MCF 10A (cell line): ENCODE results near the gene ZNF608. TPM values are rescaled to one million over a fixed set of nuclear protein-coding genes. Genes with fewer than 3 reads are reported as not detected.

ENCODE experiments used
- BruUV-seq: library from RNA; stranded (reverse); fragments of 400-500 nt; replicated peaks from 2 replicates; lab custom pipeline; 2021; lab: Mats Ljungman, UMichigan
- CTCF ChIA-PET: fragments of 300-600 bp; sonication (Branson Sonifier 250); formaldehyde crosslinking; extraction: SDS; loops from one replicate; lab custom pipeline; 2021; ENCODE audit warnings: antibody characterized with exemption, inconsistent platforms; lab: Yijun Ruan, JAX
- POLR2A ChIA-PET: fragments of 300-600, 350-650 bp; sonication (Branson Sonifier 250); formaldehyde crosslinking; extraction: SDS; loops from one replicate; lab custom pipeline; 2020; ENCODE audit warnings: antibody characterized with exemption, inconsistent platforms; lab: Yijun Ruan, JAX
- DNase-seq: peaks from one replicate; pipeline ENCODE4 v3.0.0-alpha.2; 2018; ENCODE audit not compliant: unreplicated experiment
- H3K27ac Mint-ChIP-seq: one replicate; pipeline ENCODE4 v1.8.0; 2022; ENCODE audit warnings: mild to moderate bottlenecking, low read depth, mixed read lengths; ENCODE audit not compliant: unreplicated experiment
- H3K27me3 Mint-ChIP-seq: one replicate; pipeline ENCODE4 v1.8.0; 2022; ENCODE audit warnings: mixed read lengths; ENCODE audit not compliant: insufficient read depth, unreplicated experiment
- H3K36me3 Mint-ChIP-seq: one replicate; pipeline ENCODE4 v1.8.0; 2022; ENCODE audit warnings: mild to moderate bottlenecking, moderate library complexity, mixed read lengths; ENCODE audit not compliant: insufficient read depth, unreplicated experiment
- H3K4me1 Mint-ChIP-seq: one replicate; pipeline ENCODE4 v1.8.0; 2022; ENCODE audit warnings: mixed read lengths; ENCODE audit not compliant: insufficient read depth, unreplicated experiment
- H3K4me3 Mint-ChIP-seq: one replicate; pipeline ENCODE4 v1.8.0; 2022; ENCODE audit warnings: mild to moderate bottlenecking, moderate library complexity, mixed read lengths; ENCODE audit not compliant: unreplicated experiment
- H3K9me3 Mint-ChIP-seq: one replicate; pipeline ENCODE4 v1.8.0; 2022; ENCODE audit warnings: mixed read lengths; ENCODE audit not compliant: unreplicated experiment
- CTCF ChIP-seq: fragments of 200-600 bp; IDR thresholded peaks from one replicate; pipeline ENCODE4 v1.8.0; 2022; ENCODE audit warnings: antibody characterized with exemption, mild to moderate bottlenecking; ENCODE audit not compliant: unreplicated experiment
- intact Hi-C: fragments of 100-400 bp; cut with micrococcal nuclease; formaldehyde crosslinking; loops from 2 replicates; pipeline ENCODE4 v1.14.1; 2022
- total RNA-seq: library from RNA; stranded (reverse); gene quantifications from 2 replicates; pipeline ENCODE4 v1.2.3, GENCODE V29; 2022

The ZNF608 gene
- total RNA-seq, 1 experiment from 2014 or later = 8.4 TPM

GRCh38 chr5:124736082-124736804 is 10.2 kb downstream of the ZNF608 start:
- Mint-ChIP-seq H3K27ac (no peak overlapping the region), H3K9me3 (no peaks in the 10 kb centered on the region), H3K4me3 (no peak overlapping the region), H3K4me1 (peaks cover 10% of the 10 kb centered on the region), H3K36me3 (peaks cover 12% of the 10 kb centered on the region), H3K27me3 (peaks cover 12% of the 10 kb centered on the region)
- TF ChIP-seq CTCF = no peak
- BruUV-seq = no TSS peak
- no peak for DNase-seq
- ChIA-PET POLR2A (interaction anchor here (0.6 to 1.0 kb wide), 2 partner anchors 10 to 342 kb away, joined by 3 to 4 read pairs; partner anchors contain the start of gene ZNF608), CTCF (interaction anchor here (0.9 kb wide), 1 partner anchor 483 kb away, joined by 3 read pairs; no protein-coding TSS in a partner anchor)
- intact Hi-C loops = no loop called here

GRCh38 chr5:124735169-124735858 is 11.1 kb downstream of the ZNF608 start:
- H3K4me3 Mint-ChIP-seq = no peak overlapping the region
- POLR2A ChIA-PET = interaction anchor here (0.6 to 1.0 kb wide), 2 partner anchors 11 to 47 kb away, joined by 3 to 4 read pairs; partner anchors contain the start of gene ZNF608

GRCh38 chr5:124734574-124735168 is 11.8 kb downstream of the ZNF608 start:
- Mint-ChIP-seq H3K9me3 (no peaks in the 10 kb centered on the region), H3K36me3 (peaks cover 5% of the 10 kb centered on the region), H3K4me3 (no peak overlapping the region), H3K4me1 (peaks cover 10% of the 10 kb centered on the region), H3K27me3 (peaks cover 12% of the 10 kb centered on the region), H3K27ac (no peak overlapping the region)
- intact Hi-C loops = no loop called here
- ChIA-PET CTCF (interaction anchor here (0.6 kb wide), 1 partner anchor 1077 kb away, joined by 3 read pairs; no protein-coding TSS in a partner anchor), POLR2A (interaction anchor here (0.6 kb wide), 1 partner anchor 46 kb away, joined by 3 read pairs; no protein-coding TSS in a partner anchor)
- TF ChIP-seq CTCF = no peak
- DNase-seq = no peak
- no TSS peak for BruUV-seq

More at GRCh38 chr5:124735169-124735858, 11.1 kb downstream of the ZNF608 start:
- H3K27me3 Mint-ChIP-seq = peaks cover 12% of the 10 kb centered on the region
- DNase-seq = no peak
- no TSS peak for BruUV-seq
- H3K36me3 Mint-ChIP-seq = peaks cover 11% of the 10 kb centered on the region
- intact Hi-C loops = no loop called here
- CTCF ChIA-PET = interaction anchor here (0.9 kb wide), 1 partner anchor 482 kb away, joined by 3 read pairs; no protein-coding TSS in a partner anchor
- TF ChIP-seq CTCF = no peak
- no peaks in the 10 kb centered on the region for H3K9me3 Mint-ChIP-seq
- peaks cover 10% of the 10 kb centered on the region for H3K4me1 Mint-ChIP-seq
- no peak overlapping the region for H3K27ac Mint-ChIP-seq
